ENCODE measurements around the gene SMC3. TPM values are rescaled to one million over a fixed set of nuclear protein-coding genes. Genes with fewer than 3 reads are reported as not detected.

The SMC3 gene
- total and polyA plus RNA-seq, 2 of the 4 experiments (the other 2 are of a cell fraction) = 15.0 to 15.2 TPM

DNA sequence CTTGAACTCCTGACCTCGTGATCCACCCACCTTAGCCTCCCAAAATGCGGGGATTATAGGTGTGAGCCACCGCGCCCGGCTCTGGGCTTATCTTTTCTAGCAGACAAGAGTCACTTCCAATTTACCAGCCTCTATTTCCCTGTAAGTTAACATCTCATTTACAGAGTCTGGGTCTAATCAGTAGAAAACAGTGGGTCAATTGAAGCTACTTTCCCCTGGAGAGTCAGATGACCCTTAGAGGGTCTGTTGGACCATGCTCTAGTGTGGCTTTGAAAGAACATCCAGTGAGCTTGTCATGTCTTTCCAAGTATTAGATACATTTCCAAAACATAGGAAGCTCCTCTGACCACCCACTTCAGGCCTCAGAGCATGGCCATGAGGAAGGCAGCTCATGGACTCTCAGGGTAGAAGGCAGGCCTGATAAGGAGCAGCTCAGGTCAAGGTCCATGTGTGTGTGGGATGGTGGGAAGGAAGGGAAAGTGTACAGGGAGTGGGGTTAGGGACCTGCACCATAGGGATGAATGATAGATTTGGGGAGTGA, 49.1 kb downstream of the SMC3 start:
- WGBS, 2 experiments (ENCODE audit: extremely low coverage in 2 of 2, insufficient read length in 1 of 2) = no CpG with 5 or more reads among the region's 5 CpGs
- intact Hi-C loops (cut with micrococcal nuclease) (no loop called here), dilution Hi-C loops (cut with HindIII; ENCODE audit: low sequenced_read_pairs, unreplicated experiment) (no loop called here), in situ Hi-C loops (cut with MboI; ENCODE audit: low sequenced_read_pairs) (loop anchor here (10.0 kb wide), 2 partner anchors 128 to 1518 kb away; no protein-coding TSS in a partner anchor)
- H3K4ac ChIP-seq (ENCODE audit: low read depth, low read length) = no peak overlapping the region
- no peak overlapping the region for H3K56ac ChIP-seq (ENCODE audit: extremely low read depth, insufficient read depth, low read length)
- H2BK5ac ChIP-seq (ENCODE audit: low read depth, low read length, poor library complexity, severe bottlenecking) = no peak overlapping the region
- no peak overlapping the region for H3K23ac ChIP-seq (ENCODE audit: low read depth, low read length)
- ChIA-PET POLR2A (ENCODE audit: unreplicated experiment) (no interaction called here), CTCF (interaction anchor here (0.6 to 1.6 kb wide), 2 partner anchors 51 to 55 kb away, joined by 3 to 6 read pairs; no protein-coding TSS in a partner anchor)
- H4K91ac ChIP-seq (ENCODE audit: insufficient read depth, low read depth, low read length) = no peak overlapping the region
- H3K27me3 ChIP-seq (ENCODE audit: control insufficient read depth, insufficient read depth, low read length) = peaks cover 12% of the 10 kb centered on the region
- H4K8ac ChIP-seq (ENCODE audit: low read depth in 2 of 2, low read length in 2 of 2) = no peak overlapping the region
- peak overlapping the region; percentile 80 for H2AK5ac ChIP-seq (ENCODE audit: low read depth, low read length)
- no peak overlapping the region for H2AK9ac ChIP-seq (replicated peaks; ENCODE audit: low read depth, low read length, poor library complexity)
- DNase-seq (no peak), ATAC-seq (ENCODE audit: low read depth) (no peak)
- H3K27ac ChIP-seq (ENCODE audit: insufficient read depth, low read length) = no peak overlapping the region
- TF ChIP-seq POLR2A (IDR thresholded peaks at IDR 0.05; ENCODE audit: low read depth, low read length) (no peak), CEBPB (IDR thresholded peaks at IDR 0.05; ENCODE audit: low read depth, low read length) (no peak), NFE2L2 (IDR thresholded peaks at IDR 0.05; ENCODE audit: low read depth, low read length) (no peak), CHD1 (IDR thresholded peaks at IDR 0.05; ENCODE audit: low read depth, low read length) (no peak), FOS (IDR thresholded peaks at IDR 0.05; ENCODE audit: low read depth, low read length) (no peak), BHLHE40 (IDR thresholded peaks at IDR 0.05; ENCODE audit: low read depth, low read length) (no peak), MAZ (IDR thresholded peaks at IDR 0.05; ENCODE audit: borderline replicate concordance, low read depth, low read length) (no peak), RAD21 (IDR thresholded peaks at IDR 0.05; ENCODE audit: low read length) (no peak)
- TF ChIP-seq, protein P1, sequence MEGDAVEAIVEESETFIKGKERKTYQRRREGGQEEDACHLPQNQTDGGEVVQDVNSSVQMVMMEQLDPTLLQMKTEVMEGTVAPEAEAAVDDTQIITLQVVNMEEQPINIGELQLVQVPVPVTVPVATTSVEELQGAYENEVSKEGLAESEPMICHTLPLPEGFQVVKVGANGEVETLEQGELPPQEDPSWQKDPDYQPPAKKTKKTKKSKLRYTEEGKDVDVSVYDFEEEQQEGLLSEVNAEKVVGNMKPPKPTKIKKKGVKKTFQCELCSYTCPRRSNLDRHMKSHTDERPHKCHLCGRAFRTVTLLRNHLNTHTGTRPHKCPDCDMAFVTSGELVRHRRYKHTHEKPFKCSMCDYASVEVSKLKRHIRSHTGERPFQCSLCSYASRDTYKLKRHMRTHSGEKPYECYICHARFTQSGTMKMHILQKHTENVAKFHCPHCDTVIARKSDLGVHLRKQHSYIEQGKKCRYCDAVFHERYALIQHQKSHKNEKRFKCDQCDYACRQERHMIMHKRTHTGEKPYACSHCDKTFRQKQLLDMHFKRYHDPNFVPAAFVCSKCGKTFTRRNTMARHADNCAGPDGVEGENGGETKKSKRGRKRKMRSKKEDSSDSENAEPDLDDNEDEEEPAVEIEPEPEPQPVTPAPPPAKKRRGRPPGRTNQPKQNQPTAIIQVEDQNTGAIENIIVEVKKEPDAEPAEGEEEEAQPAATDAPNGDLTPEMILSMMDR (conservative IDR thresholded peaks at IDR 0.05; ENCODE audit: low read depth, low read length) = no peak
- TF ChIP-seq, protein P2, sequence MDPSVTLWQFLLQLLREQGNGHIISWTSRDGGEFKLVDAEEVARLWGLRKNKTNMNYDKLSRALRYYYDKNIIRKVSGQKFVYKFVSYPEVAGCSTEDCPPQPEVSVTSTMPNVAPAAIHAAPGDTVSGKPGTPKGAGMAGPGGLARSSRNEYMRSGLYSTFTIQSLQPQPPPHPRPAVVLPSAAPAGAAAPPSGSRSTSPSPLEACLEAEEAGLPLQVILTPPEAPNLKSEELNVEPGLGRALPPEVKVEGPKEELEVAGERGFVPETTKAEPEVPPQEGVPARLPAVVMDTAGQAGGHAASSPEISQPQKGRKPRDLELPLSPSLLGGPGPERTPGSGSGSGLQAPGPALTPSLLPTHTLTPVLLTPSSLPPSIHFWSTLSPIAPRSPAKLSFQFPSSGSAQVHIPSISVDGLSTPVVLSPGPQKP (IDR thresholded peaks at IDR 0.05; ENCODE audit: borderline replicate concordance, low read depth, low read length) = no peak
- H3K4me2 ChIP-seq (ENCODE audit: low read depth, low read length) = no peak overlapping the region
- no peak overlapping the region for H3K18ac ChIP-seq (ENCODE audit: low read depth, low read length)
- no peak overlapping the region for H2BK20ac ChIP-seq (ENCODE audit: low read depth, low read length)
- no peaks in the 10 kb centered on the region for H3K79me1 ChIP-seq (ENCODE audit: low read depth in 1 of 2, low read length in 2 of 2)
- H3K14ac ChIP-seq (replicated peaks; ENCODE audit: low read depth, low read length) = no peak overlapping the region
- no peaks in the 10 kb centered on the region for H3K36me3 ChIP-seq (ENCODE audit: control insufficient read depth, insufficient read depth, low read length)
- H2BK120ac ChIP-seq (ENCODE audit: low read depth, low read length) = no peak overlapping the region
- peaks cover 6% of the 10 kb centered on the region for H3K4me1 ChIP-seq (ENCODE audit: control insufficient read depth, insufficient read depth, low read length)
- no peaks in the 10 kb centered on the region for H4K20me1 ChIP-seq (ENCODE audit: insufficient read depth, low read length)
- no TSS peak for BruUV-seq (replicated peaks)
- no peak overlapping the region for H2BK15ac ChIP-seq (ENCODE audit: low read depth, low read length)
- H2AFZ ChIP-seq (replicated peaks; ENCODE audit: low read length, poor library complexity) = no peak overlapping the region
- H3K9me1 ChIP-seq (ENCODE audit: insufficient read depth, low read length) = no peaks in the 10 kb centered on the region
- no peak overlapping the region for H4K5ac ChIP-seq (ENCODE audit: low read depth, low read length)
- H3K9me3 ChIP-seq (ENCODE audit: control insufficient read depth, insufficient read depth, low read length) = no peaks in the 10 kb centered on the region
- H3K4me3 ChIP-seq (ENCODE audit: insufficient read depth, low read depth, low read length) = no peak overlapping the region
- no peak overlapping the region for H3K9ac ChIP-seq (ENCODE audit: low read depth, low read length)
